ENCODE data around the gene MED29.

DNA sequence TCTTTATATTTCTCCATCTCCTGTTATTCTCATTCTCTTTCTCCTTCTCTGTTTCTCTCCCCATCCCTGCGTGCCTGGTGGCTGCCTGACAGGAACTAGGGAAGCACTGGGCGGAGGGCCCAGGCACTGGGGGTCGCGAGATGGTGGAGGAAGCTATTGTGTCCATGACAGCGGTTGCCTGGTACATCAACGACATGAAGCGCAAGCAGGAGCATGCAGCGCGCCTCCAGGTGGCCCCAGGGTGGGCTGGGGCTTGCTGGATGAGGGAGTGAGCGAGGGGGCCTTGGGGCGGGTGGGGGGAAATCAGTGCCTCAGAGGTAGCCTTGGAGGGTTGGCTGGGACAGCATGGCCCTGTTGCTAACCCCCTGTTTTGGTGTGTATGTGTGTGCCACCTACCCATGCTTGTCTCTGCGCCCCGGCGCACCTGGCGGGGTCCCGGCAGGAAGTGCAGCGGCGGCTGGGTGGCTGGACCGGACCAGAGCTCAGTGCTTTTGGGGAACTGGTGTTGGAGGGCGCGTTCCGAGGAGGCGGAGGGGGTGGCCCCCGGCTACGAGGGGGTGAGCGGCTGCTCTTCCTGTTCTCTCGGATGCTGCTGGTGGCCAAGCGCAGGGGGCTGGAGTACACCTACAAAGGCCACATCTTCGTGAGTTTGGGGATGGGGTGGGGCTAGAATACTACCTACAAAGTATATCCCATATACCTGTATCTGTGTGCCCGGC, 26.4 kb downstream of the MED29 start:
- TF ChIP-seq YY1 (IDR thresholded peaks at IDR 0.05; ENCODE audit: insufficient read depth, insufficient read length) (no peak), ZNF274 (IDR thresholded peaks at IDR 0.05; ENCODE audit: low read depth, low read length) (no peak)
